CD4-positive, alpha-beta T cell treated with Interferon gamma for 1 hour (primary cell): Measurements from ENCODE around the gene EXOC4.
A peak's percentile ranks its signal among the peaks of the same experiment; 100 is the strongest.
"Not testable (repeated sequence)": the region's sequence is repeated elsewhere in the genome, so short reads cannot be mapped to it uniquely, and the experiment has no call there.

Experiments
- DNase-seq: peaks from one replicate; pipeline ENCODE4 v3.0.0-alpha.2; 2020

EXOC4 gene

DNA sequence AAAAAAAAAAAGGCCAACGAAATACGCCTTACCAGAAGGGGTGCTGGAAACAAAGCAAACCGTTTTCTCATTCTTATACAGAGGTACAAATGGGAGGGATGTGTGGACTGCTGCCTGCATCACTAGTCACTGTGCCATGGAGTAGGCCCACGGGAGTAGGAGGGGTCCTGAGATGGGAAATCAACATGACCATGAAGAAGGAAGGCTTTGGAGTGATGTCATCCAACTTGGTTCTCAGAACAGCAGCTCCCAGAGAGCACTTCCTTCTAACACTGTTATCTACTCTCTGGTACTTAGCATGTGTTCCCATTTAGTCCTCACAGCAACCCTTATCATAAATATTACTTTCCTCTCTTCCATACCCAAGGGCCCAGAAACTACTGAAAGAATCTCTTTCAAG is 814.3 kb downstream of the EXOC4 start:
- DNase-seq: no peak

GRCh38 chr7:134068670-134069069 is 815.8 kb downstream of the EXOC4 start:
- no peak for DNase-seq

DNA sequence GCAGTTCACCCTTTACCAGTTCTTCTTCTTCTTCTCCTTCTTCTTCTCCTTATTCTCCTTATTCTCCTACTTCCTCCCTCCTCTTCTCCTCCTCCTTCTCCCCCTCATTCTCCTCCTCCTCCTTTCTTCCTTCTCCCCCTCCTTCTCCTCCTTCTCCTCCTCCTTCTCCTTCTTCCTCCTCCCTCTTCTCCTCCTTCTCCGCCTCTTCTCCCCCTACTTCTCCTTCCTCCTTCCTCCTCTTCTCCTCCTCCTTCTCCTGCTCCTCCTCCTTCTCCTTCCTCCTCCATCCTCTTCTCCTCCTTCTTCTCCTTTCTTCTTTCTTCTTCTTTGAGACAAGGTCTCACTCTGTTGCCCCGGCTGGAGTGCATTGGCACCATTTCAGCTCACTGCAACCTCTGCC is 816.3 kb downstream of the EXOC4 start:
- no peak for DNase-seq

DNA sequence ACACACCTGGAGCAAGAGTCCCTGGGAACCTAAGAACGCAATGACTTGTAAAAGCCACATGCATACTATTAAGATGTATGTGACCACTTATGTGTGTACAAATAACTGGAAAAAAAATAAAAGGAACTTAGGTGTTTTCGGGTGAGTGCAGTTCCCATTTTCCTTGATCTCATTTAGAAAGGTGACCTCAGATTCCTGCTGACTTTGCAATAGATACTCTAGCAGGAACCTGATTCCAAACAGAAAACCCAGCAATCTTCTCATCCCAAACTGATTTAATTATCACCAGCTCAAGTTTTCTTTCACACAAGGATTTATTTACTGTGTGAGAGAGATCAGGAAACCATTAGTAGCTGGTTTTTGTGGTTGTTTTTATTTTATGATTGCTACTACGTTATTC is 817.8 kb downstream of the EXOC4 start:
- DNase-seq: no peak

- DNase-seq: no peak
Observed at GRCh38 chr7:134071355-134072331, 818.8 kb downstream of the EXOC4 start.

- no peak for DNase-seq
Observed at GRCh38 chr7:134073276-134073675, 820.4 kb downstream of the EXOC4 start.

GRCh38 chr7:134075799-134076198 is 822.9 kb downstream of the EXOC4 start:
- DNase-seq: no peak

DNA sequence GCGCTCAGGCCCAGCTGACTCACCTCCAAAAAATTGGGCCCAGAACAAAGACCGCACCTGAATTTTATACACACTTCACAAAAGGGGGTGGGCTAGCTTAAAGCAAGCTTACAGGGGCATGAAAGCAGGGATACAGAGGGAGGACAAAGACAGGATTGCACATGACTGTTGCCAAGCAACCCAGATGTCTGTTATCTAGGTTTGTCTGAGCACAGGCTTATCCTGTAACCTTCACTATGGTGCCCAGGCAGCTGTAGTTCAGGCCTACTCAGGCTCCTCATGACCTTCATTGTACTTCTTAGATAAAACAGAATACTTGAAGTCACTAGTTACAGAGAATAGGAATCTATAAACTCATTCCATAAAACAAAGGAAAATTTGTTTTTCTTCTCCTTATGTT is 824.7 kb downstream of the EXOC4 start:
- DNase-seq: not testable (repeated sequence)

DNA sequence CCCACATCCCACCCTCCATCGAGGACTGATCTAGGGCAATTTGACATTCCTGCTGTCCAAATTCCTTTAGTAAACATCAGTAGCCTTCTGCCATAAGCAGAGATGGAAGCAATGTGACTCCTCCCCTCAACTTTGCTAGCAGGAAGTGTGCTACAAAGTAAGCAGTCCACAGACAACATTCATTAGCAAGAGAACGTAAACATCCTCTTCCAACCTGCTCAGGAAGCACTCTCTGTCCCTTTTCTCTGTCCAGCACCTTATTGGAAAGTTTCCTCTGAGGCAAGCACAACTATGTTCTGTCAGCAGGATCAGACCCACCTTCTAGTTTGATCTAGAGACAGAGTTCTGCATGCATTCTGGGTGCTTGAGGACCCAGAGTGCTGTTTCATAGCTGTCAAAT is 826.1 kb downstream of the EXOC4 start:
- no peak for DNase-seq

- DNase-seq: no peak
Observed at GRCh38 chr7:134081695-134082094, 828.8 kb downstream of the EXOC4 start.

DNA sequence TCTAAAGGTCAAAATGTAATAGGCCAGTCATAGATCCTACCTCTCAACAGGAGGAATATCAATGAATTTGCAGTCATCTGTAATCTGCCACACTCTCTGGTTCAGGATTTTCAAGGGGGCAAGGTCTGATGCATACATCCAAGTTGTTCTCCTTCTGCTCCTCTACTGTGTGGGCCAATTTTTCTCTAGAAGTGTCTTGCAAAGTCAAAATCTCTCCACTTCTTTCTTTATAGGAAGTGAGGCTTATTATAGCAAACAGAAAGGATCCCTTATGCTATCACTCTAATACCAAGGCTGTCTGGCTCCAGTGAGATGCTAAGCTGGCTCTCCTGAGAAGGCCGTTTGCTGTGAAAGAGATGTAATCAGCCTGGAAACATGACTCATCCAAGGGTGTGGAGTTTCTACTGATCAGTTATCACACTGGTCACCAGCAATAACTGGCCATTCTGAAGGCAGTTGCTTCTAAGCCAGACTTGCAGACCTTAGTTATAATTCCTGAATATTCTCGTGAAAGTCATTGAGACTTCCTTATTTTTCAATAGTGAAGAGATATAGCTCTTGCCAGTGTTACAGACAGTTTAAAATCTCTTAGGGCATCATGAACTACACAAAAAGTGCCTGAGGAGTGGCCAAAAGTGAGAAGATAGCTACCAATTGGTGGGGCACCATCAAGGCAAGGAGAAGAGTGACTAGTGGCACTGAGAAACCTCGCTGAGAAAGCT is 831.0 kb downstream of the EXOC4 start:
- DNase-seq: no peak

DNA sequence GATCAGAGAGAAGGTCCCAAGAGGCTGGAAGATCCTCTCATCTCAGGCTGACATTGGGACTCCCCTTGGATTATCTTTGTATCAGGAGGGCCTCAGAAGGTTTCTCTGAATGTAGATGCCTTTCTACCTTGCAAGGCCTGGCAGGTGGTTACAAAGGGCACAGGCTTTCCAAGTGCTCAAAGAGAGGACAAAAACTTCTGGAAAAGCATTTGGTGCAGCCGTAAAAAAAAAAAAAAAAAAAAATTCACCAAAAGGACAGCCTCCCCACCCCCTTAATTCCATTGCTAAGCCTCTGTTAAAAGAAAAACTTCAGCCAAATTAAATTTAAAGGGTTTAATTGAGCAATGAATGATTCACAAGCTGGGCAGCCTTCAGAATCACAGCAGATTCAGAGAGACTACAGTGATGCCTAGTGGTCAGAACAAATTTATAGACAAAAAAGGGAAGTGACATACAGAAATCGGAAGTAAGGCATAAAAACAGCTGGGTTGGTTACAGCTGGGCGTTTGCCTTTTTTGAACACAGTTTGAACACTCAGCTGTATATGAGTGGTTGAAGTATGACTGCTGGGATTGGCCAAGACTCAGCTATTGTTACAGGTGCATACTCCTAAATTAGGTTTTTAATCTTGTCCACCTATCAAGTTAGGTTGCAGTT is 831.7 kb downstream of the EXOC4 start:
- peak; percentile 13 for DNase-seq

DNA sequence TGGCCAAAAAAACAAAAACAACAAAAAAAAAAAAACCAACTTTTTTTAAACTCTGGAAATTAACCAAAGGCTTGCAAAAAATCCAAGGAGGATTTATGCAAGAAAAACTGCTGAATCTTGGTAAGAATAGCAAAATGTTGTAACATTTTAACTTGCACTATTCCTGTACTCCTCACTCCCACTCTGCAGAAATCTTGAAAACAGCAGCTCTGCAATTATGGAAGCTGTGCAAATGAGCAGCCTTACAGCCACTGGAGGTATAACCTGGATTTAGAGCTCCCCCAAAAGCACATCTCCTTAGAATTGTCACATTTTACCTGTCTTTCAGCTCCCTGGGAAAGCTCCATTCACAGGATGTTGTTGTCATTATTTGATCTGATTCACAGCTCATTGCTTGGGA is 832.4 kb downstream of the EXOC4 start:
- DNase-seq: no peak

DNA sequence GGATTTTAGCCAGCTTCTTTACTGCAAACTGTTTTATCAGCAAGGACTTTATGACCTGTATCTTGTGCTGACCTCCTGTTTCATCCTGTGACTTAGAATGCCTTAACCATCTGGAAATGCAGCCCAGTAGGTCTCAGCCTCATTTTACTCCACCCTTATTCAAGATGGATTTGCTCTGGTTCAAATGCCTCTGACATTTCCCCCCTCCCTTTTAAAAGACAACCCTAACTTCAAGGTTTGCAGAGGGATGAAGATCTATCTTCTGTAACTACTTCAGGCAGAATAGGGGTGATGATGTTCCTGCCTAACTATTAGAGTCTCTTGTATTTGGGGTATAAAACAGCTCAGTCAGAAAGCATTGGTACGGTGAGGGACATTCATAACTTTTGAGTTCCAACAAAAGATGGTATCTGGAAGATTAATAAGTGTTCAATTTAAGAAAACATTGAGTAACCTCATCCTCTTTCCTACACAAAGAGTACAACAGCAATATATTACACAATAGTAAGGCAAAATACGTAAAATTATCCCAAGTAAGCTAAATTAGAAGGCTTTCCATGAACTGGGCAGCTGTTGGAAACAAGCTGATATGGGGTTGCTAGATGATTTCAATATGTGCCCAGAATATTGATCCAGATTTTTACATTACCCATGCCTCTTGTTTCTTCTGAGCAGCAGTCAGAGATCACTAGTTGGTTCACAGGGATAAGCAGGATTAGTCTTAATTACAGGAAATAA is 834.3 kb downstream of the EXOC4 start:
- no peak for DNase-seq

GRCh38 chr7:134088199-134088598 is 835.3 kb downstream of the EXOC4 start:
- DNase-seq: no peak

DNA sequence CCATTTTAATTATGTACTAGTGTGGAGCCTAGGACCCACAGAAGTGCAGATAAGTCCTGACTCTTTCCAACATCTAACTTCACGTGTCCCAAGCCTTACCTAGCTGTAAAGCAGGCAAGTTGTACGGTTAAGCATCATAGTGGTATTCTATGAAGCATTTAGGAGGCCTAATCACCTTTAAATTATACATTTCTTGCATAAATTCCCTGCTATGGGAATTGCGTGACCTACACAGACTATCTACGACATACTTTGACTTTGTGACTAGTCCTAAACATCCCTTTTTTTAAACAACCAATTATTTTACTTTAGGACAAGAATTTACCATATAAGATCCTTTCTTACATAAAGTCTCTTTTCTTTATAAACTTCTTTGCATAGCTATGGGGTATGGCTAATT is 836.6 kb downstream of the EXOC4 start:
- DNase-seq: no peak

DNA sequence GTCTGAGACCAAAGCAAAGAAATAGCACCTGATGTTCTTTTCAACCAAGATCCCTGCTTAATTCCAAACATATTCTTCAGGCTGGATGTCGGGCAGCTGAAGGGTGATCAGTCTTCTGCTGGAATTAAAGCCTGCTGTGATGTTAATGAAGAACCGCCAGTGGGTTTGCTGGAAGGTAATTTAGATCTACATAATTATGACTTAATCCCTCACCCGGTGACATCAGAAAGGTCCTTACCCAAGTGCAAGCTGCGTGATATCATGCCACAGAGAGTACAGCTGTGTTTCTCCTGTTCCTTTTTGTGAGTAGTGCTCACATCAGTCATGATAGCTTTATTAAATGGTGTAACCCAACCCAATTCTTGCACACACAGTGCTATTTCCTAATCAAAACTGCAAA is 845.2 kb downstream of the EXOC4 start:
- no peak for DNase-seq

DNA sequence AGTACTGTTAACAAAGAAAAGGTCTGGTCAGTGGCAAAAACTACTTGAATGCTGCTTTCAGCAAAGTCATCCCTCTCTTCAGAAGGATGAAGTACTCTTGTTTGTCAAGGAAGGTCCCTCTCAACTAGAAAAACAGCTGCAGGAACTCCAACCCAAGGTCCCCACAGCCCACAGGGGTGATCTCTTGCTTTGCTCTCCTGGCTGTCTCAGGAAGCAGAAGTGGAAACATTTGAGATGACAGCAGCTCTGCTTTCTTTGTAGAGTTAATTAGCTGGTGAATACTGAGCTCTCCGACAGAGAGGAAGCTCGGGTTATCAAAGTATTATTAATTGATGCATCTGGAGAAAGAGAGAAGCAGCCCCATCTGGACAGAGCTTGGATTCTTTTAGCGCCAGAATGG is 848.8 kb downstream of the EXOC4 start:
- no peak for DNase-seq

- no peak for DNase-seq
Observed at GRCh38 chr7:134104166-134104565, 851.3 kb downstream of the EXOC4 start.

- DNase-seq: no peak
Observed at GRCh38 chr7:134105841-134106240, 853.0 kb downstream of the EXOC4 start.

- no peak for DNase-seq
Observed at GRCh38 chr7:134108802-134109201, 855.9 kb downstream of the EXOC4 start.

- DNase-seq: no peak
Observed at GRCh38 chr7:134113655-134114054, 860.8 kb downstream of the EXOC4 start.

DNA sequence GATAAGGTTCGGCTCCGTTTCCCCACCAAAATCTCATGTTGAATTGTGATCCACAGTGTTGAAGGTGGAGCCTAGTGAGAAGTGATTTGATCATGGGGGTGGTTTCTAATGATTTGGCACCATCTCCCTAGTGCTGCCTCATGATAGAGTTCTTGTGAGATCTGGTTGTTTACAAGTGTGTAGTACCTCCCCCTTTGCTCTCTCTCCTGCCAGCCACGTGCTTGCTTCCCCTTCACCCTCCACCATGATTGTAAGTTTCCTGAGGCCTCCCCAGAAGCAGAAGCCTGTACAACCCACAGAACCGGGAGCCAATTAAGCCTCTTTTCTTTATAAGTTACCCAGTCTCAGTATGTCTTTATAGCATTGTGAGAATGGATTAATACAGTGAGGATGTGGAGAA is 862.1 kb downstream of the EXOC4 start:
- no peak for DNase-seq
